ENCODE data around the gene CTDSPL.

The CTDSPL gene

GRCh38 chr3:37934631-37935289 is 73.1 kb downstream of the CTDSPL start:
- H3K36me3 ChIP-seq (ENCODE audit: insufficient read depth): no peaks in the 10 kb centered on the region
- H3K9ac ChIP-seq: no peak overlapping the region
- no peak overlapping the region for H3K4me2 ChIP-seq
- H2AFZ ChIP-seq (ENCODE audit: low read depth): no peak overlapping the region
- no peak overlapping the region for H3K4me3 ChIP-seq (IDR thresholded peaks at IDR 0.05; ENCODE audit: insufficient read depth, low read depth, low read length)
- H4K20me1 ChIP-seq (ENCODE audit: insufficient read depth): no peaks in the 10 kb centered on the region
- no peaks in the 10 kb centered on the region for H3K27me3 ChIP-seq (ENCODE audit: insufficient read depth, low read depth)
- TF ChIP-seq, protein P1, sequence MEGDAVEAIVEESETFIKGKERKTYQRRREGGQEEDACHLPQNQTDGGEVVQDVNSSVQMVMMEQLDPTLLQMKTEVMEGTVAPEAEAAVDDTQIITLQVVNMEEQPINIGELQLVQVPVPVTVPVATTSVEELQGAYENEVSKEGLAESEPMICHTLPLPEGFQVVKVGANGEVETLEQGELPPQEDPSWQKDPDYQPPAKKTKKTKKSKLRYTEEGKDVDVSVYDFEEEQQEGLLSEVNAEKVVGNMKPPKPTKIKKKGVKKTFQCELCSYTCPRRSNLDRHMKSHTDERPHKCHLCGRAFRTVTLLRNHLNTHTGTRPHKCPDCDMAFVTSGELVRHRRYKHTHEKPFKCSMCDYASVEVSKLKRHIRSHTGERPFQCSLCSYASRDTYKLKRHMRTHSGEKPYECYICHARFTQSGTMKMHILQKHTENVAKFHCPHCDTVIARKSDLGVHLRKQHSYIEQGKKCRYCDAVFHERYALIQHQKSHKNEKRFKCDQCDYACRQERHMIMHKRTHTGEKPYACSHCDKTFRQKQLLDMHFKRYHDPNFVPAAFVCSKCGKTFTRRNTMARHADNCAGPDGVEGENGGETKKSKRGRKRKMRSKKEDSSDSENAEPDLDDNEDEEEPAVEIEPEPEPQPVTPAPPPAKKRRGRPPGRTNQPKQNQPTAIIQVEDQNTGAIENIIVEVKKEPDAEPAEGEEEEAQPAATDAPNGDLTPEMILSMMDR (conservative IDR thresholded peaks at IDR 0.05; ENCODE audit: low read depth, low read length): no peak
- no peaks in the 10 kb centered on the region for H3K4me1 ChIP-seq (ENCODE audit: low read depth, poor library complexity, severe bottlenecking)
- no peaks in the 10 kb centered on the region for H3K79me2 ChIP-seq (ENCODE audit: insufficient read depth, low read depth)
- no peak overlapping the region for H3K27ac ChIP-seq

- no peaks in the 10 kb centered on the region for H3K79me2 ChIP-seq (ENCODE audit: insufficient read depth, low read depth)
- no peak overlapping the region for H2AFZ ChIP-seq (ENCODE audit: low read depth)
- no peaks in the 10 kb centered on the region for H4K20me1 ChIP-seq (ENCODE audit: insufficient read depth)
- no peaks in the 10 kb centered on the region for H3K4me1 ChIP-seq (ENCODE audit: low read depth, poor library complexity, severe bottlenecking)
- no peaks in the 10 kb centered on the region for H3K36me3 ChIP-seq (ENCODE audit: insufficient read depth)
- no peak overlapping the region for H3K9ac ChIP-seq
- no peak overlapping the region for H3K4me3 ChIP-seq (IDR thresholded peaks at IDR 0.05; ENCODE audit: insufficient read depth, low read depth, low read length)
- TF ChIP-seq, protein P1 (conservative IDR thresholded peaks at IDR 0.05; ENCODE audit: low read depth, low read length): no peak
- H3K27me3 ChIP-seq (ENCODE audit: insufficient read depth, low read depth): no peaks in the 10 kb centered on the region
- H3K4me2 ChIP-seq: no peak overlapping the region
- no peak overlapping the region for H3K27ac ChIP-seq
Observed at GRCh38 chr3:37935290-37935668, 73.6 kb downstream of the CTDSPL start.

DNA sequence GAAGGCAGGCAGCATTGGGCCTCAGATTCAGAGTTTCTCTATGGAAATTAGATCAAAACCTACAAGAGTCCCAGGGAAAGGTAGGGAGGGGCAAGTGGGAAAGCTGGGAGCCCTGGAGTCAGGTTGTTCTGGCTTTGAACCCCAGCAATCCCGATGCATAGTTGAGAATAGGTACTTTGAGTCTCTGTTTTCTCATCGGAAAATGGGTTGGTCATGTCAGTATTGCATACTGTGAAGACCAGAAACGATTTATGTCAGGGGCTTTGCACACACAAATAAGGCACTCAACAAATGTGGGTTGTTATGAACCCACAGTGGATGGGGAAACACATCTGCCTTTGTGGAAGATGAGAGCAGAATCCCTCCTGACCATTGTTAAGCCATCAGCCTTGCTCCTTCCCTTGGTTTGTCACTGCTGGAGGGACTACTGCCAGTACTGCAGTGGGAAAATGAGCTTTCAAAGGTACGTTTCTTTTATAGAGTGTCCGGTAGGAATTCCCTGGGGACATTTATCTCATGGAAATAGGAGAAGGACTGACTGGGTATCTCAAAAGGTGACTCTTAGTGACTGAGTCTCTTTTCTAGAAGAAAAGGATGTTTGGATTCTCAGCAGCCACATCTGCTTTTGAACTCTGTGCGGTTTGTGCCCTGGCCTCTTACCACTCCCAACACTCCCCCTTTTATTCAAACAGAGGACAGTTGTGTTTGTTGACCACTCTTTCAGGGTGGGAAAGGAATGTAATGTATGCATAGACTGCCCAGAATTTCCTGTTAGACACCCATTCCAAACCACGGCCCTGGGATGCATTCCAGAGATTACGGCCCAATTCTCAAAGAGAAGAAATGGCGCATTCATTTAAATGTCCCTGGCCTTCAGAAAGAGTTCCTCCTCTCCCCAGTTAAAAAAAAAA is 74.3 kb downstream of the CTDSPL start:
- H2AFZ ChIP-seq (ENCODE audit: low read depth): no peak overlapping the region
- no peaks in the 10 kb centered on the region for H3K27me3 ChIP-seq (ENCODE audit: insufficient read depth, low read depth)
- H4K20me1 ChIP-seq (ENCODE audit: insufficient read depth): no peaks in the 10 kb centered on the region
- no peaks in the 10 kb centered on the region for H3K36me3 ChIP-seq (ENCODE audit: insufficient read depth)
- H3K4me3 ChIP-seq (IDR thresholded peaks at IDR 0.05; ENCODE audit: insufficient read depth, low read depth, low read length): no peak overlapping the region
- no peak overlapping the region for H3K27ac ChIP-seq
- no peaks in the 10 kb centered on the region for H3K4me1 ChIP-seq (ENCODE audit: low read depth, poor library complexity, severe bottlenecking)
- TF ChIP-seq, protein P1 (conservative IDR thresholded peaks at IDR 0.05; ENCODE audit: low read depth, low read length): no peak
- H3K4me2 ChIP-seq: no peak overlapping the region
- no peaks in the 10 kb centered on the region for H3K79me2 ChIP-seq (ENCODE audit: insufficient read depth, low read depth)
- H3K9ac ChIP-seq: no peak overlapping the region

GRCh38 chr3:37937156-37937555 is 75.5 kb downstream of the CTDSPL start:
- Histone ChIP-seq H3K27ac (no peak overlapping the region), H3K36me3 (ENCODE audit: insufficient read depth) (no peaks in the 10 kb centered on the region), H4K20me1 (ENCODE audit: insufficient read depth) (no peaks in the 10 kb centered on the region), H2AFZ (ENCODE audit: low read depth) (no peak overlapping the region), H3K4me2 (no peak overlapping the region), H3K4me3 (IDR thresholded peaks at IDR 0.05; ENCODE audit: insufficient read depth, low read depth, low read length) (no peak overlapping the region), H3K9ac (no peak overlapping the region), H3K4me1 (ENCODE audit: low read depth, poor library complexity, severe bottlenecking) (no peaks in the 10 kb centered on the region), H3K27me3 (ENCODE audit: insufficient read depth, low read depth) (no peaks in the 10 kb centered on the region), H3K79me2 (ENCODE audit: insufficient read depth, low read depth) (no peaks in the 10 kb centered on the region)
- TF ChIP-seq, protein P1 (conservative IDR thresholded peaks at IDR 0.05; ENCODE audit: low read depth, low read length): no peak

Measured in KMS-11 (cell line).